Stimulated activated CD4-positive, alpha-beta T cell treated with anti-CD3 and anti-CD28 coated beads, Interleukin-1b, Interleukin-23, amount 100 ng/mL, for 48 hours (primary cell): ENCODE results near the gene ETV3.
"Not testable (repeated sequence)": the region's sequence is repeated elsewhere in the genome, so short reads cannot be mapped to it uniquely, and the experiment has no call there.

Source experiments
- DNase-seq: peaks from one replicate; pipeline ENCODE4 v3.0.0-alpha.2; 2020

ETV3 gene

GRCh38 chr1:157138220-157139051, at the start of gene ETV3:
TSS of gene ETV3 (minus strand) at chr1:157138395. CDS start at chr1:157136352, 2,043 bp downstream.
- DNase-seq = peak; percentile 91

- no peak for DNase-seq
These were observed 48.2 kb upstream of the ETV3 start for GRCh38 chr1:157186281-157186992.

GRCh38 chr1:157183870-157184269, 45.7 kb upstream of the ETV3 start:
- no peak for DNase-seq

- DNase-seq = not testable (repeated sequence)
These were observed 44.2 kb upstream of the ETV3 start for GRCh38 chr1:157182371-157182770.

GRCh38 chr1:157181790-157182189, 43.6 kb upstream of the ETV3 start:
- no peak for DNase-seq

- DNase-seq = no peak
These were observed 43.1 kb upstream of the ETV3 start for GRCh38 chr1:157181258-157181657.

GRCh38 chr1:157178490-157178889, 40.3 kb upstream of the ETV3 start:
- no peak for DNase-seq

- DNase-seq = no peak
These were observed 39.7 kb upstream of the ETV3 start for GRCh38 chr1:157177733-157178394.

GRCh38 chr1:157176591-157177121, 38.5 kb upstream of the ETV3 start:
- no peak for DNase-seq

- DNase-seq = no peak
These were observed 37.8 kb upstream of the ETV3 start for GRCh38 chr1:157176016-157176415.

- no peak for DNase-seq
These were observed 35.8 kb upstream of the ETV3 start for GRCh38 chr1:157173900-157174410.

- DNase-seq = not testable (repeated sequence)
These were observed 35.0 kb upstream of the ETV3 start for GRCh38 chr1:157173241-157173640.

GRCh38 chr1:157172591-157172990, 34.4 kb upstream of the ETV3 start:
- DNase-seq = not testable (repeated sequence)

GRCh38 chr1:157171903-157172503, 33.8 kb upstream of the ETV3 start:
- not testable (repeated sequence) for DNase-seq

GRCh38 chr1:157170677-157171515, 32.7 kb upstream of the ETV3 start:
- DNase-seq = peak; percentile 39

GRCh38 chr1:157168015-157168414, 29.8 kb upstream of the ETV3 start:
- DNase-seq = no peak

GRCh38 chr1:157167437-157167836, 29.2 kb upstream of the ETV3 start:
- no peak for DNase-seq

- DNase-seq = no peak
These were observed 28.4 kb upstream of the ETV3 start for GRCh38 chr1:157166590-157166989.

GRCh38 chr1:157163273-157164127, 25.3 kb upstream of the ETV3 start:
- DNase-seq = peak; percentile 72

- DNase-seq = no peak
These were observed 24.1 kb upstream of the ETV3 start for GRCh38 chr1:157162345-157162744.

GRCh38 chr1:157161901-157162300, 23.7 kb upstream of the ETV3 start:
- DNase-seq = no peak
